SIG-M5 (cell line): ENCODE results near the gene SF3B1.
"Not testable (repeated sequence)": the region's sequence is repeated elsewhere in the genome, so short reads cannot be mapped to it uniquely, and the experiment has no call there.

ENCODE experiments used
- DNase-seq: peaks from one replicate; lab custom pipeline; 2025; lab: John Stamatoyannopoulos, UW

Gene SF3B1

GRCh38 chr2:197435598-197436420, 981 bp upstream of the SF3B1 start:
- no peak for DNase-seq

GRCh38 chr2:197433780-197434438, 919 bp downstream of the SF3B1 start:
- DNase-seq = no peak

GRCh38 chr2:197432527-197432926, 2.3 kb downstream of the SF3B1 start:
- not testable (repeated sequence) for DNase-seq

GRCh38 chr2:197431858-197432257, 3.0 kb downstream of the SF3B1 start:
- DNase-seq = no peak

- DNase-seq = no peak
Observed at GRCh38 chr2:197427986-197428385, 6.8 kb downstream of the SF3B1 start.

DNA sequence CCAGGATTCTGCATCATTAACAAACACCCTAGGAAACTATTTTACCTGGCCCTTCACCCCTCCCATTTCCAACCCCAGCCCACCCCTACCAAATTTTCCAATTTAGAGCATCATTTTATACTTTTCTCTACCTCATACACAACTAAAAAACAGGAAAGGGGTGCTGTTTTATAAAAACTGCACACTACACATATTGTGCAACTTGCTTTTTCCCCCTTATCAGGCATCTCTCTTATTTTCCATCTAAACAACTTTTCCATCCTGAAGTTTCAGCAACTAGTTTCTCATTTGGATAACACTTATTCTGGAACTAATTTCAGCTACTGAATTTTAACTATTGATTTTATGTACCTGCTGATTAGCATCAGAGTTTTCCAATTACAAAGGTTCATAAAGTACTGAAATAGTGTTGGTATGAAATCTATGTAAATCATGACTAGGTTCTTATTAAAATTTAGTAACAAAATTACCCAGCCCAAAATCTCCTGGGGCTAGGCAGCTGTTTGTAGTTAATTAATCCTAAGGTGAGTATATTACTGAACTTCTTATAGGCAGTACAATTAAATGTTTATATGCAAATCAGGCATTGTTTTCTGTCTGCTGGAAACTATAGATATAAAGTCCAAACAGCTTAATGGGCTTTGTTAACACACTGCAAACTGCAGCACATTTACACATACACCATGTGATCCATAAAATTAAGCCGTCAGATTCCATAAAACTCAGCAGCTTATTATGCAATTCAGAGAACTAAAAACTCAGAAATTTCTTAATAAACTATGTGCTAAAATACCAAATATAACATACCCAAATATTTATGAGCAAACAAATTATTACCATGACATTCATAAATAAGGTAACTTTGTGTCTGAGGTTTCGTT, 7.9 kb downstream of the SF3B1 start:
- no peak for DNase-seq

DNA sequence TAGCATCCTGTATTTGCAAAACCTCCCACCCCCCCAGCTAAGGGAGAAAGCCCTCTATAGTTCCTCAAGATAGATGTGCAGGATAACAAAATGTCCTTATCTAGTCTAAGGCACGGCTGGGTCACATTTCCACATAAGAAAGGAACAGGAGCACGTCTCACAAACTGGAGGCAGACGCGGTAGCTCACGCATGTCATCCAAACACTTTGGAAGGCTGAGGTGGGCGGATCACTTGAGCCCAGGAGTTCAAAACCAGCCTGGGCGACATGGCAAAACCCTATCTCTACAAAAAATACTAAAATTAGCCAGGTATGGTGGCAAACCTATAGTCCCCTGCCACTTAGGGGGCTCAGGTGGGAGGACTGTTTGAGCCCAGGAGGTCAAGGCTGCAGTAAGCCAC, 9.3 kb downstream of the SF3B1 start:
- DNase-seq = no peak

DNA sequence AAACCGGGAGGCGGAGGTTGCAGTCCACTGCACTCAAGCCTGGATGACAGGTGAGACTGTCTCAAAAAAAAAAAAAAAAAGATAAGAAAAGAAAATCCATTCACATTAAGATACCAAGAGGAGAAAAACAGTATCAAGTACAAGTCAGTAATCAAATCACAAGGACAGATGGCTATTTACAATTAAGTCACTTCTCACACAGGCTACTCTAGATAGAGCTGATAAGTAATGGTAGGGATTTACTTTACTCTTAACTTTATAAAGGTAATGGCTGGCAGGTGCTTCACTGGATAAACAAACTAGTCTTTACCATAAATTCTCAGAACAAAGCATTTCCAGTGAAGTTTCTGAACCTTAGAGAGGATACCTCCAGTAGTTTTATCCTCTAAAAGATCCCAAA, 11.5 kb downstream of the SF3B1 start:
- DNase-seq = no peak

- no peak for DNase-seq
Observed at GRCh38 chr2:197419438-197419837, 15.4 kb downstream of the SF3B1 start.

- DNase-seq = no peak
Observed at GRCh38 chr2:197416268-197416667, 18.6 kb downstream of the SF3B1 start.

DNA sequence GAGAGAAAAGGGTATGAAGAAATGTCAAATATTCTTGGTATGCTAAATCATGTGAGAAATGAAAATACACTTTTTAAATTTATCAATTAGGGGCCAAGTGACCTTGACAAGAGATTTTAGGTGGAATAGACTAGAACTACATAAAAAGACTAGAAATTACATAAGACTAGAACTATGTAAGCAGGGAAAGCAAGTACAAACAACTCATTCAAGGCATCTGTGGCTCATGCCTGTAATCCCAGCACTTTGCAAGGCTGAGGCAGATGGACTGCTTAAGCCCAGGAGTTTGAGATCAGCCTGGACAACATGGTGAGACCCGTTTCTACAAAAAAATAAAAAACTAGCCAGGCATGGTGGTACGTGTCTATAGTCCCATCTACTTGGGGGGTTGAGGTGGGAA, 20.3 kb downstream of the SF3B1 start:
- DNase-seq = no peak

DNA sequence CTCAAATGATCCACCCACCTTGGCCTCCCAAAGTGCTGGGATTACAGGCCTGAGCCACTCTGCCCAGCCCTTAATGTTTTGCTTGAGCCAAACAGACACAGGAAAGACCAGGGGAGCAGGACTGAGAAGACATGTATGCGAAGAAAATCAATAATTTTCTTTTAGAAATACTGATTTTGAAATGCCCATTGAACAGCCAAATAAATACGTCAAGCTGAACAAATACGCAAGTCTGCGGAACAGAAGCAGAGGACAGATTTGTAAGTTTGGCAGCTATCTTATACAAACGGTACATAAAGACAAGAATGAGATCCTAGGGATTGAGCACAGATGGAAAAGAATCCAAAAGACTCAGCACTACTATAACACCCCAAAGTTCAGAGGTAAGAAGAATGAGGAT, 20.8 kb downstream of the SF3B1 start:
- no peak for DNase-seq

- DNase-seq = no peak
Observed at GRCh38 chr2:197405582-197405981, 29.2 kb downstream of the SF3B1 start.

DNA sequence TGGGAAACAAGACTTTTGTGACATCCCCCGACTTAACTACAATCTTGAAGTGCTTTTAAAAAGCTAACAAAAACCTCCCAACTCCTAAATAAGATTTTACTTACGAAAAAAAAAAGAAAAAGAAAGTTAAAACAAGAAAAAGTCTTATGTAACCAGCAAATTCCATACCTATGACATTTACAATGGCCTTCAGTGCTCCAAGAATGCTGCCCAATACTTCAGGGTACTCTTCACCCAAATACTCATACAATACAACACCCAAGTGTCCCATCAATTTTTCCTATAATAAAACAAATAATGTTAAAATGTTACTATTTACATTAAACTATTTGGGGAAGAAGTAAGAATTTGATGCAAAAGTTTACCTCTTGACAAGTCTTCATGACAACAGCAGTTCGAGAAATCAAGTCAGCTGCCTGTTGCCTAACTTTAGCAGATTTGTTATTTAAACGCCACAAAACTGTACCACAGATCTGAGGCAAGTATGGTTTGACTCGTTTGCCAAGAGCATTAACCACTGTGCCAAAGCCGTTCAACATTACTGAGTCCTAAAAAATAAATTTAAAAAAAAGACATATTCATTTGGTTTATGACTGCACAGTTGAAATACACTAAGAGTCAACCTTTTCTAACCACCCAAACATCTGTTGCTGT, 34.8 kb downstream of the SF3B1 start:
- DNase-seq = no peak

- no peak for DNase-seq
Observed at GRCh38 chr2:197398913-197399312, 35.9 kb downstream of the SF3B1 start.

GRCh38 chr2:197391220-197391717, 43.6 kb downstream of the SF3B1 start:
- DNase-seq = no peak

DNA sequence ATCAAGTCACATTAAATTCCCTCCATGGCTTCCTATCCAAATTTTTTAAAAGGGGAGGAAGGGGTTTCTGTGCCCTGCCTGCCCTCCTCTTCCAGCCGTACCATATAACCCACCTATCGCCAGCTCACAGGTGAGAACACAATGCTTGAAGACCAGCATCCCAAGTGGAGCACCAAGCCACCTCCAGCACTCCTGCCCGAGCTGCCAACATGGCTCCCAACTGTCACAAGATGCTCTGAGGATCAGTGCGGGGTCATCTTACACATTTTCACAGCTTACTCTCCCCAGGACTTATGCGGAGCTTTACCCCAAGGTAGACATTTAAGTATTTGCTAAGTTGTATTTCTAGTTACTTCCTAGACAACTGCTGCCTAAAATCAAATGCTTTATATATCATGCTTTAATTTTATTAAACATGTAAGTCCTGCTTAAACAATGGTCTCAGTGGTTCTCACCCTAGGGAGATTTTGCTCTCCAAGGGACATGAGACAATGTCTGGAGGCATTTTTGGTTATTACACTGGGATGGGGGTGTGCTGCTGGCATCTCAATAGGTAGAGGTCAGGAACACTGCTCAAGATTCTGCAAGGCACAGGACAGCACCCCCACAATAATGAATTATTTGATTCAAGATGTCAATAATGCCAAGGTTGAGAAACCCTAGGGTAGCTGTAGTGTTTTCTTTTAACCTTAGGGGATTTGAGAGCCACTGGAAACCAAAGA, 45.8 kb downstream of the SF3B1 start:
- no peak for DNase-seq

DNA sequence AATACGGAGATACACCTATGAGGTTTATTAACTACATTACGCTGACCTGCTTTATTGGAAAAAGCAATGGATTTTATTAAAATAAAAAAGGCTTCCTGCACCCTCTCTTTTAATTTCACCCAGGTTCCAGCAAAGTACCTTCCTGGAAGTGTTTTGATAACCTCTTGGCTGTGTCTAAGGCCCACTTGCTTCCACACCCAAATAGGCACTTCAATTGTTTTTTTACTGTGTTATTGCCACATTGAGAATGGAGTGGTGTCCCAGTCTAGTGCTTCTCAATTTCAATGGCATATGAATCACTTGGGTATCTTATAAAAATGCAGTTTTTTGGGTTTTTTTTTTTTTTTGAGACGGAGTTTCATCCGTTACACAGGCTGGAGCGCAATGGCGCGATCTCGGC, 47.6 kb downstream of the SF3B1 start:
- no peak for DNase-seq

DNA sequence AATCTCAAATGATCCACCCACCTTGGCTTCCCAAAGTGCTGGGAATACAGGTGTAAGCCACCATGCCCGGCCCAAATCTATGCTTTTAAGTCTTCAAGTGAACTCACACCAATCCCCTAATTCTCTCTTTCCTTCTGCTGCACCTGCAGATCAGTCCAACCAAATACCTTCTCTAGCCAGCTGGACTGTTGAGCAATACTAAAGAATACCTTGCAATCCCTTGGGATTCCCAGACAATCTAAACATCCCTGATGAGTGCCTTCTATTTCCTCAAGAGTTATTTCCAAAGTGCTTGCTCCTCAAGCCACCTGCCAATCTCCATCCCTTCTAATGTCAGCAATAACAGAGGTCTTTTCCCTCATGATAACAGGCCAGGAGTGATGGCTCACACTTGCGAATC, 48.6 kb downstream of the SF3B1 start:
- no peak for DNase-seq

DNA sequence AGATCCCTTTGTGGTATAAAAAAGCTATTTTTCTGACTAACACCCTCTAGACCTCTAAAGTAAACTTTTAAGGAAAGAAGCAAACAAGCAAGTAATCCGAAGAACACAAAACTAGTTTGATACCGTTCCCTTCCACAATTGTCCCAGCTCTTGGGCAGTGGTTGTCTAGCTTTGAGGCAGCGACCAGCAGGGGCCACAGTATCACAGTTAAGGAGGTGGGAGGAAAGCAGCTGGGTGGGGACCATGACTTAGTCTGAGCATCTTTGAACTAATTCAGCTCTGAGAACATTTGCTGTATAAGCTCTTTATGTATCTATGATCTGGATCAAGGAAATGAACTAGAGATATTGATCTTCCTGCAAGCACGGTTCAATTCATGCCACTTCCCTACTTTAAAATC, 51.0 kb downstream of the SF3B1 start:
- DNase-seq = no peak

- DNase-seq = no peak
Observed at GRCh38 chr2:197381641-197382040, 53.2 kb downstream of the SF3B1 start.
